GM23248 (cell line): Measurements from ENCODE around the gene PTPRD. TPM values are rescaled to one million over a fixed set of nuclear protein-coding genes. Genes with fewer than 3 reads are reported as not detected.

ENCODE experiments used
- DNase-seq: peaks from one replicate; pipeline ENCODE4 v3.0.0-alpha.2; 2015
- H2AFZ ChIP-seq: fragments of 200-600 bp; sonication (generic); 2 replicates; pipeline ENCODE4 v1.6.1; 2016; ENCODE audit warnings: antibody characterized with exemption
- H3F3A ChIP-seq: fragments of 200-600 bp; sonication (generic); 2 replicates; pipeline ENCODE4 v1.6.1; 2016; ENCODE audit warnings: mild to moderate bottlenecking, antibody characterized with exemption, mixed run types; ENCODE audit not compliant: insufficient read depth
- H3K27ac ChIP-seq: fragments of 200-600 bp; sonication (generic); 2 replicates; pipeline ENCODE4 v1.5.1; 2016; ENCODE audit warnings: mild to moderate bottlenecking
- H3K27me3 ChIP-seq: fragments of 200-600 bp; sonication (generic); replicated peaks from 2 replicates; pipeline ENCODE4 v1.6.1; 2016; ENCODE audit warnings: mild to moderate bottlenecking; ENCODE audit not compliant: insufficient read depth
- H3K36me3 ChIP-seq: fragments of 200-600 bp; sonication (generic); 2 replicates; pipeline ENCODE4 v1.6.1; 2016; ENCODE audit warnings: low read depth, mild to moderate bottlenecking
- H3K4me1 ChIP-seq: fragments of 200-600 bp; sonication (generic); 2 replicates; pipeline ENCODE4 v1.6.1; 2016; ENCODE audit warnings: mild to moderate bottlenecking; ENCODE audit not compliant: insufficient read depth
- H3K4me2 ChIP-seq: fragments of 200-600 bp; sonication (generic); one replicate; pipeline ENCODE4 v1.6.1; 2016; ENCODE audit warnings: mild to moderate bottlenecking; ENCODE audit not compliant: unreplicated experiment
- H3K4me3 ChIP-seq: fragments of 200-600 bp; sonication (generic); 2 replicates; pipeline ENCODE4 v1.5.1; 2016; ENCODE audit warnings: mild to moderate bottlenecking
- H3K79me2 ChIP-seq: fragments of 200-600 bp; sonication (generic); 2 replicates; pipeline ENCODE4 v1.6.1; 2016; ENCODE audit warnings: mild to moderate bottlenecking; ENCODE audit not compliant: insufficient read depth
- H3K9ac ChIP-seq: fragments of 200-600 bp; sonication (generic); 2 replicates; pipeline ENCODE4 v1.6.1; 2016; ENCODE audit warnings: mild to moderate bottlenecking
- H3K9me2 ChIP-seq: fragments of 200-600 bp; sonication (generic); 2 replicates; pipeline ENCODE4 v1.6.1; 2016; ENCODE audit warnings: mixed run types, mild to moderate bottlenecking, moderate library complexity; ENCODE audit not compliant: insufficient read depth
- H3K9me3 ChIP-seq: fragments of 200-600 bp; sonication (generic); one replicate; pipeline ENCODE4 v1.6.1; 2017; ENCODE audit warnings: low read depth
- H4K20me1 ChIP-seq: fragments of 200-600 bp; sonication (generic); 2 replicates; pipeline ENCODE4 v1.6.0; 2016; ENCODE audit not compliant: insufficient read depth
- EZH2 ChIP-seq: fragments of 200-600 bp; sonication (generic); IDR thresholded peaks from 2 replicates; pipeline ENCODE4 v1.6.1; 2018; ENCODE audit warnings: antibody characterized with exemption, mild to moderate bottlenecking; ENCODE audit not compliant: insufficient read depth, poor library complexity, severe bottlenecking
- EZH2phosphoT487 ChIP-seq: fragments of 200-600 bp; sonication (generic); IDR thresholded peaks from 2 replicates; pipeline ENCODE4 v1.6.1; 2018; ENCODE audit warnings: antibody characterized with exemption, moderate library complexity, mild to moderate bottlenecking, low read depth; ENCODE audit not compliant: insufficient read depth
- WGBS, 2 experiments: methylation state at CpG; one replicate each; pipeline ENCODE4 v1.1.6; 2015 to 2017; ENCODE audit warnings: low lambda C conversion rate in 2 of 2, low coverage in 1 of 2; ENCODE audit errors: missing lambda C conversion rate in 2 of 2; 5-methylcytosine and 5-hydroxymethylcytosine counted together
- in situ Hi-C: fragments of 300-500 bp; cut with MboI; formaldehyde crosslinking; loops from 2 replicates; pipeline ENCODE4 v1.15.0; 2020
- polyA plus RNA-seq: library from polyadenylated mRNA; unstranded; fragments of >200 nt; fragmentation: Nextera tagmentation; extraction: Ambion mirVana; gene quantifications from 2 replicates; pipeline ENCODE4 v1.2.1, GENCODE V29; 2016
- total RNA-seq: library from RNA; depleted of rRNA; stranded (reverse); fragments of >200 nt; shearing (Covaris generic); gene quantifications from 2 replicates; pipeline ENCODE4 v1.2.3, GENCODE V29; 2014

PTPRD gene
- total and polyA plus RNA-seq, 2 experiments from 2014 or later, result 0.05 TPM; not detected in 1

GRCh38 chr9:8605096-8605495 lies 2007.7 kb downstream of the PTPRD start:
- DNase-seq, result no peak
- Histone ChIP-seq H3K9me3 (no peaks in the 10 kb centered on the region), H3K4me3 (no peak overlapping the region), H4K20me1 (no peaks in the 10 kb centered on the region), H3K9me2 (no peaks in the 10 kb centered on the region), H3K79me2 (no peaks in the 10 kb centered on the region), H2AFZ (no peak overlapping the region), H3K27me3 (no peaks in the 10 kb centered on the region), H3K27ac (no peak overlapping the region), H3K4me2 (no peak overlapping the region), H3K9ac (no peak overlapping the region), H3K4me1 (no peaks in the 10 kb centered on the region), H3K36me3 (no peaks in the 10 kb centered on the region), H3F3A (no peaks in the 10 kb centered on the region)
- no peak for TF ChIP-seq EZH2
- no peak for TF ChIP-seq EZH2phosphoT487
- WGBS, 2 experiments, result 9 to 15% methylated on average over 2 of the region's 2 CpGs
- in situ Hi-C loops, result no loop called here

GRCh38 chr9:8604201-8604600 lies 2008.6 kb downstream of the PTPRD start:
- H3F3A ChIP-seq, result no peaks in the 10 kb centered on the region
- no peak for TF ChIP-seq EZH2
- no peak for TF ChIP-seq EZH2phosphoT487

GRCh38 chr9:8600914-8601680 lies 2011.7 kb downstream of the PTPRD start:
- WGBS, 2 experiments, result 14 to 17% methylated on average over 4 of the region's 4 CpGs
- no peaks in the 10 kb centered on the region for H4K20me1 ChIP-seq
- DNase-seq, result no peak
- no peaks in the 10 kb centered on the region for H3K9me3 ChIP-seq
- no peaks in the 10 kb centered on the region for H3K27me3 ChIP-seq
- no peak for TF ChIP-seq EZH2
- no peak for TF ChIP-seq EZH2phosphoT487
- no peak overlapping the region for H2AFZ ChIP-seq
- in situ Hi-C loops, result no loop called here
- H3K9ac ChIP-seq, result no peak overlapping the region
- no peak overlapping the region for H3K4me3 ChIP-seq
- H3K36me3 ChIP-seq, result no peaks in the 10 kb centered on the region
- no peaks in the 10 kb centered on the region for H3K9me2 ChIP-seq
- H3K4me1 ChIP-seq, result no peaks in the 10 kb centered on the region
- no peak overlapping the region for H3K4me2 ChIP-seq
- H3K79me2 ChIP-seq, result no peaks in the 10 kb centered on the region
- H3K27ac ChIP-seq, result no peak overlapping the region
- H3F3A ChIP-seq, result no peaks in the 10 kb centered on the region

More at GRCh38 chr9:8604201-8604600, 2008.6 kb downstream of the PTPRD start:
- no peak overlapping the region for H3K4me2 ChIP-seq
- H2AFZ ChIP-seq, result no peak overlapping the region
- H3K9ac ChIP-seq, result no peak overlapping the region
- H3K4me3 ChIP-seq, result no peak overlapping the region
- no peaks in the 10 kb centered on the region for H3K4me1 ChIP-seq
- H3K9me3 ChIP-seq, result no peaks in the 10 kb centered on the region
- no peaks in the 10 kb centered on the region for H3K36me3 ChIP-seq
- no peaks in the 10 kb centered on the region for H4K20me1 ChIP-seq
- H3K79me2 ChIP-seq, result no peaks in the 10 kb centered on the region
- no peaks in the 10 kb centered on the region for H3K9me2 ChIP-seq
- DNase-seq, result no peak
- in situ Hi-C loops, result no loop called here
- no peaks in the 10 kb centered on the region for H3K27me3 ChIP-seq
- H3K27ac ChIP-seq, result no peak overlapping the region
- WGBS, 2 experiments, result 0 to 5% methylated on average over 1 of the region's 1 CpG

GRCh38 chr9:8599937-8600336 lies 2012.9 kb downstream of the PTPRD start:
- Histone ChIP-seq H3K79me2 (no peaks in the 10 kb centered on the region), H3K36me3 (no peaks in the 10 kb centered on the region), H3K4me3 (no peak overlapping the region), H4K20me1 (no peaks in the 10 kb centered on the region), H3K9me2 (no peaks in the 10 kb centered on the region), H3F3A (no peaks in the 10 kb centered on the region), H3K27me3 (no peaks in the 10 kb centered on the region), H3K9me3 (no peaks in the 10 kb centered on the region), H3K9ac (no peak overlapping the region), H2AFZ (no peak overlapping the region), H3K4me1 (no peaks in the 10 kb centered on the region), H3K4me2 (no peak overlapping the region), H3K27ac (no peak overlapping the region)
- WGBS, 2 experiments, result 24 to 34% methylated on average over 5 of the region's 5 CpGs
- in situ Hi-C loops, result no loop called here
- TF ChIP-seq EZH2 (no peak), EZH2phosphoT487 (no peak)
- no peak for DNase-seq
